ENCODE results near the gene TIGIT. TPM values are rescaled to one million over a fixed set of nuclear protein-coding genes. Genes with fewer than 3 reads are reported as not detected.

TIGIT gene
- total and polyA plus RNA-seq, 4 experiments from 2014 or later = 25.8 to 36.6 (median 32.4) TPM

GRCh38 chr3:114331007-114331406 is 37.2 kb downstream of the TIGIT start:
- H3K4me1 ChIP-seq (ENCODE audit: insufficient read depth, low read length) = peaks cover 79% of the 10 kb centered on the region
- H3K27ac ChIP-seq (ENCODE audit: low read depth, low read length) = no peak overlapping the region
- intact Hi-C loops (cut with micrococcal nuclease) = no loop called here
- Mint-ChIP-seq H3K4me1 (peaks cover 40 to 82% (median 55%) of the 10 kb centered on the region in 4 donors), H3K27ac (peak overlapping the region in 3 of 7 donors; percentile 52 to 87 (median 57)), H3K27me3 (no peaks in the 10 kb centered on the region), H3K9me3 (no peaks in the 10 kb centered on the region), H3K36me3 (peaks cover 9 to 47% of the 10 kb centered on the region in 2 donors), H3K4me3 (peak overlapping the region in 1 of 8 donors; percentile 53)
- no peaks in the 10 kb centered on the region for H3K27me3 ChIP-seq (ENCODE audit: insufficient read depth, low read length)
- H3K4me3 ChIP-seq (ENCODE audit: low read length in 2 of 2) = no peak overlapping the region
- ChIA-PET CTCF (ENCODE audit: partially characterized antibody) (interaction anchor here (2.0 kb wide), 1 partner anchor 40 kb away, joined by 7 read pairs; no protein-coding TSS in a partner anchor), POLR2A (ENCODE audit: partially characterized antibody) (interaction anchor here (0.7 kb wide), 1 partner anchor 31 kb away, joined by 3 read pairs; no protein-coding TSS in a partner anchor)
- DNase-seq = no peak
- no peaks in the 10 kb centered on the region for H3K9me3 ChIP-seq (ENCODE audit: control insufficient read depth in 1 of 2, low read length in 2 of 2)
- no peaks in the 10 kb centered on the region for H3K36me3 ChIP-seq (ENCODE audit: insufficient read depth, low read length)

- no peaks in the 10 kb centered on the region for H3K27me3 ChIP-seq (ENCODE audit: insufficient read depth, low read length)
- DNase-seq = no peak
- ChIA-PET CTCF (ENCODE audit: partially characterized antibody) (interaction anchor here (0.7 to 2.0 kb wide), 4 partner anchors 9 to 52 kb away, joined by 3 to 7 read pairs (median 3); no protein-coding TSS in a partner anchor), POLR2A (ENCODE audit: partially characterized antibody) (interaction anchor here (0.7 to 1.2 kb wide), 2 partner anchors 24 to 32 kb away, joined by 3 to 4 read pairs; no protein-coding TSS in a partner anchor)
- intact Hi-C loops (cut with micrococcal nuclease) = loop anchor here (1.0 to 2.0 kb wide), 2 partner anchors 7 to 23 kb away; no protein-coding TSS in a partner anchor
- no peaks in the 10 kb centered on the region for H3K9me3 Mint-ChIP-seq
- no peaks in the 10 kb centered on the region for H3K36me3 ChIP-seq (ENCODE audit: insufficient read depth, low read length)
- H3K4me1 ChIP-seq (ENCODE audit: insufficient read depth, low read length) = peaks cover 78% of the 10 kb centered on the region
- H3K4me1 Mint-ChIP-seq = peaks cover 43 to 79% (median 58%) of the 10 kb centered on the region in 4 donors
- H3K27me3 Mint-ChIP-seq = no peaks in the 10 kb centered on the region
- H3K4me3 Mint-ChIP-seq = peak overlapping the region in 1 of 8 donors; percentile 76
- H3K27ac Mint-ChIP-seq = peak overlapping the region in 4 of 7 donors; percentile 7 to 87 (median 55)
- no peaks in the 10 kb centered on the region for H3K9me3 ChIP-seq (ENCODE audit: control insufficient read depth in 1 of 2, low read length in 2 of 2)
- no peak overlapping the region for H3K4me3 ChIP-seq (ENCODE audit: low read length in 2 of 2)
- H3K36me3 Mint-ChIP-seq = peaks cover 9 to 50% of the 10 kb centered on the region in 2 donors
- no peak overlapping the region for H3K27ac ChIP-seq (ENCODE audit: low read depth, low read length)
Observed at GRCh38 chr3:114331710-114332109, 37.9 kb downstream of the TIGIT start.

- Histone ChIP-seq H3K9me3 (ENCODE audit: control insufficient read depth in 1 of 2, low read length in 2 of 2) (no peaks in the 10 kb centered on the region), H3K4me3 (ENCODE audit: low read length in 2 of 2) (no peak overlapping the region), H3K27me3 (ENCODE audit: insufficient read depth, low read length) (no peaks in the 10 kb centered on the region), H3K4me1 (ENCODE audit: insufficient read depth, low read length) (peaks cover 74% of the 10 kb centered on the region), H3K36me3 (ENCODE audit: insufficient read depth, low read length) (no peaks in the 10 kb centered on the region), H3K27ac (ENCODE audit: low read depth, low read length) (peak overlapping the region; percentile 45)
- peaks cover 39 to 77% (median 55%) of the 10 kb centered on the region in 4 donors for H3K4me1 Mint-ChIP-seq
- H3K27me3 Mint-ChIP-seq = no peaks in the 10 kb centered on the region
- no peaks in the 10 kb centered on the region for H3K9me3 Mint-ChIP-seq
- intact Hi-C loops (cut with micrococcal nuclease) = loop anchor here (1.0 to 2.0 kb wide), 2 partner anchors 8 to 24 kb away; no protein-coding TSS in a partner anchor
- peaks cover 9 to 54% of the 10 kb centered on the region in 2 donors for H3K36me3 Mint-ChIP-seq
- peak overlapping the region; percentile 30 to 87 (median 74) for H3K27ac Mint-ChIP-seq
- ChIA-PET POLR2A (ENCODE audit: partially characterized antibody) (interaction anchor here (1.0 to 1.2 kb wide), 2 partner anchors 25 to 37 kb away, joined by 3 to 4 read pairs; no protein-coding TSS in a partner anchor), CTCF (ENCODE audit: partially characterized antibody) (interaction anchor here (0.7 to 4.8 kb wide), 5 partner anchors 10 to 51 kb away, joined by 3 to 48 read pairs (median 3); partner anchors contain the start of gene TIGIT)
- no peak for DNase-seq
- peak overlapping the region in 6 of 8 donors; percentile 17 to 76 (median 27) for H3K4me3 Mint-ChIP-seq
Observed at GRCh38 chr3:114332342-114333179, 38.7 kb downstream of the TIGIT start.

- Histone ChIP-seq H3K27me3 (ENCODE audit: insufficient read depth, low read length) (no peaks in the 10 kb centered on the region), H3K9me3 (ENCODE audit: control insufficient read depth in 1 of 2, low read length in 2 of 2) (no peaks in the 10 kb centered on the region), H3K27ac (ENCODE audit: low read depth, low read length) (peak overlapping the region; percentile 45), H3K4me3 (ENCODE audit: low read length in 2 of 2) (no peak overlapping the region), H3K36me3 (ENCODE audit: insufficient read depth, low read length) (no peaks in the 10 kb centered on the region), H3K4me1 (ENCODE audit: insufficient read depth, low read length) (peaks cover 73% of the 10 kb centered on the region)
- Mint-ChIP-seq H3K36me3 (peaks cover 9 to 59% of the 10 kb centered on the region in 2 donors), H3K27me3 (no peaks in the 10 kb centered on the region), H3K4me3 (peak overlapping the region in 5 of 8 donors; percentile 17 to 76 (median 40)), H3K9me3 (no peaks in the 10 kb centered on the region), H3K4me1 (peaks cover 39 to 75% (median 56%) of the 10 kb centered on the region in 4 donors), H3K27ac (peak overlapping the region; percentile 30 to 87 (median 74))
- POLR2A ChIA-PET (ENCODE audit: partially characterized antibody) = interaction anchor here (0.6 to 3.5 kb wide), 7 partner anchors 20 to 181 kb away, joined by 3 to 13 read pairs (median 3); no protein-coding TSS in a partner anchor
- CTCF ChIA-PET (ENCODE audit: partially characterized antibody) = interaction anchor here (0.9 to 4.8 kb wide), 5 partner anchors 31 to 180 kb away, joined by 3 to 48 read pairs (median 5); partner anchors contain the start of gene TIGIT
- no peak for DNase-seq
- intact Hi-C loops (cut with micrococcal nuclease) = loop anchor here (2.0 kb wide), 1 partner anchor 25 kb away; no protein-coding TSS in a partner anchor
Observed at GRCh38 chr3:114333180-114333922, 39.5 kb downstream of the TIGIT start.

GRCh38 chr3:114333923-114334240 is 40.1 kb downstream of the TIGIT start:
- no peaks in the 10 kb centered on the region for H3K9me3 Mint-ChIP-seq
- Histone ChIP-seq H3K4me1 (ENCODE audit: insufficient read depth, low read length) (peaks cover 73% of the 10 kb centered on the region), H3K36me3 (ENCODE audit: insufficient read depth, low read length) (no peaks in the 10 kb centered on the region), H3K4me3 (ENCODE audit: low read length in 2 of 2) (no peak overlapping the region), H3K9me3 (ENCODE audit: control insufficient read depth in 1 of 2, low read length in 2 of 2) (no peaks in the 10 kb centered on the region), H3K27me3 (ENCODE audit: insufficient read depth, low read length) (no peaks in the 10 kb centered on the region), H3K27ac (ENCODE audit: low read depth, low read length) (no peak overlapping the region)
- DNase-seq = no peak
- H3K27ac Mint-ChIP-seq = peak overlapping the region in 6 of 7 donors; percentile 12 to 87 (median 52)
- H3K4me1 Mint-ChIP-seq = peaks cover 36 to 74% (median 55%) of the 10 kb centered on the region in 4 donors
- intact Hi-C loops (cut with micrococcal nuclease) = loop anchor here (2.0 kb wide), 1 partner anchor 25 kb away; no protein-coding TSS in a partner anchor
- H3K4me3 Mint-ChIP-seq = peak overlapping the region in 1 of 8 donors; percentile 23
- peaks cover 12 to 58% of the 10 kb centered on the region in 2 donors for H3K36me3 Mint-ChIP-seq
- ChIA-PET POLR2A (ENCODE audit: partially characterized antibody) (interaction anchor here (0.6 to 3.5 kb wide), 9 partner anchors 18 to 182 kb away, joined by 3 to 13 read pairs (median 4); no protein-coding TSS in a partner anchor), CTCF (ENCODE audit: partially characterized antibody) (interaction anchor here (0.6 to 4.8 kb wide), 8 partner anchors 31 to 1493 kb away, joined by 3 to 48 read pairs (median 5); partner anchors contain the start of gene TIGIT)
- H3K27me3 Mint-ChIP-seq = no peaks in the 10 kb centered on the region

GRCh38 chr3:114336122-114336697 is 42.4 kb downstream of the TIGIT start:
- H3K4me3 Mint-ChIP-seq = no peak overlapping the region
- intact Hi-C loops (cut with micrococcal nuclease) = loop anchor here (1.0 to 5.0 kb wide), 4 partner anchors 45 to 804 kb away; partner anchors contain the start of gene SIDT1
- CTCF ChIA-PET (ENCODE audit: partially characterized antibody) = interaction anchor here (0.6 to 4.8 kb wide), 17 partner anchors 13 to 185 kb away, joined by 3 to 48 read pairs (median 5); partner anchors contain the start of gene TIGIT

More at GRCh38 chr3:114336122-114336697, 42.4 kb downstream of the TIGIT start:
- Histone ChIP-seq H3K4me3 (ENCODE audit: low read length in 2 of 2) (no peak overlapping the region), H3K36me3 (ENCODE audit: insufficient read depth, low read length) (no peaks in the 10 kb centered on the region), H3K4me1 (ENCODE audit: insufficient read depth, low read length) (peaks cover 61% of the 10 kb centered on the region), H3K27me3 (ENCODE audit: insufficient read depth, low read length) (no peaks in the 10 kb centered on the region), H3K27ac (ENCODE audit: low read depth, low read length) (no peak overlapping the region), H3K9me3 (ENCODE audit: control insufficient read depth in 1 of 2, low read length in 2 of 2) (no peaks in the 10 kb centered on the region)
- no peak for DNase-seq
- peak overlapping the region in 5 of 7 donors; percentile 17 to 82 (median 41) for H3K27ac Mint-ChIP-seq
- H3K4me1 Mint-ChIP-seq = peaks cover 37 to 79% (median 57%) of the 10 kb centered on the region in 4 donors
- H3K9me3 Mint-ChIP-seq = no peaks in the 10 kb centered on the region
- H3K36me3 Mint-ChIP-seq = peaks cover 10 to 64% of the 10 kb centered on the region in 2 donors
- H3K27me3 Mint-ChIP-seq = no peaks in the 10 kb centered on the region
- POLR2A ChIA-PET (ENCODE audit: partially characterized antibody) = interaction anchor here (1.2 to 3.5 kb wide), 6 partner anchors 12 to 122 kb away, joined by 3 to 13 read pairs (median 8); no protein-coding TSS in a partner anchor

All from CD4-positive, alpha-beta memory T cell (primary cell).